ENCODE data around the gene TSPAN14.

The TSPAN14 gene

GRCh38 chr10:80538481-80539185 lies 84.5 kb downstream of the TSPAN14 start:
- no peak for TF ChIP-seq CTCF (IDR thresholded peaks at IDR 0.05; ENCODE audit: low read length)
- TF ChIP-seq EZH2 (IDR thresholded peaks at IDR 0.05; ENCODE audit: borderline replicate concordance, low read length), result no peak
- H3F3A ChIP-seq (ENCODE audit: insufficient read depth, low read length), result no peaks in the 10 kb centered on the region
- no peak overlapping the region for H3K4me3 ChIP-seq (ENCODE audit: low read depth, low read length, poor library complexity, severe bottlenecking)
- H3K79me2 ChIP-seq (ENCODE audit: insufficient read depth, low read length), result no peaks in the 10 kb centered on the region
- H4K20me1 ChIP-seq (ENCODE audit: insufficient read depth, low read length), result no peaks in the 10 kb centered on the region
- H3K27ac ChIP-seq (ENCODE audit: low read depth, low read length, poor library complexity, severe bottlenecking), result no peak overlapping the region
- H3K36me3 ChIP-seq (ENCODE audit: insufficient read depth, low read length), result no peaks in the 10 kb centered on the region
- H2AFZ ChIP-seq (ENCODE audit: low read length), result no peak overlapping the region
- H3K4me2 ChIP-seq (ENCODE audit: low read length), result no peak overlapping the region
- no peaks in the 10 kb centered on the region for H3K27me3 ChIP-seq (ENCODE audit: insufficient read depth, low read length)
- no peaks in the 10 kb centered on the region for H3K9me2 ChIP-seq (ENCODE audit: low read depth, low read length)
- H3K4me1 ChIP-seq (ENCODE audit: insufficient read depth, low read length, severe bottlenecking), result peaks cover 31% of the 10 kb centered on the region
- no peak overlapping the region for H3K9ac ChIP-seq (ENCODE audit: low read length)
- no peaks in the 10 kb centered on the region for H3K9me3 ChIP-seq (ENCODE audit: low read length)

GRCh38 chr10:80539421-80540031 lies 85.4 kb downstream of the TSPAN14 start:
- Histone ChIP-seq H4K20me1 (ENCODE audit: insufficient read depth, low read length) (no peaks in the 10 kb centered on the region), H3K9ac (ENCODE audit: low read length) (no peak overlapping the region), H3K4me1 (ENCODE audit: insufficient read depth, low read length, severe bottlenecking) (peaks cover 31% of the 10 kb centered on the region), H3K4me3 (ENCODE audit: low read depth, low read length, poor library complexity, severe bottlenecking) (no peak overlapping the region), H3K27ac (ENCODE audit: low read depth, low read length, poor library complexity, severe bottlenecking) (no peak overlapping the region), H3K36me3 (ENCODE audit: insufficient read depth, low read length) (no peaks in the 10 kb centered on the region), H2AFZ (ENCODE audit: low read length) (no peak overlapping the region), H3K79me2 (ENCODE audit: insufficient read depth, low read length) (no peaks in the 10 kb centered on the region), H3K9me3 (ENCODE audit: low read length) (no peaks in the 10 kb centered on the region), H3K4me2 (ENCODE audit: low read length) (no peak overlapping the region), H3F3A (ENCODE audit: insufficient read depth, low read length) (no peaks in the 10 kb centered on the region), H3K9me2 (ENCODE audit: low read depth, low read length) (no peaks in the 10 kb centered on the region), H3K27me3 (ENCODE audit: insufficient read depth, low read length) (no peaks in the 10 kb centered on the region)
- no peak for TF ChIP-seq EZH2 (IDR thresholded peaks at IDR 0.05; ENCODE audit: borderline replicate concordance, low read length)
- no peak for TF ChIP-seq CTCF (IDR thresholded peaks at IDR 0.05; ENCODE audit: low read length)

- H3K27me3 ChIP-seq (ENCODE audit: insufficient read depth, low read length), result no peaks in the 10 kb centered on the region
- H3K4me1 ChIP-seq (ENCODE audit: insufficient read depth, low read length, severe bottlenecking), result peaks cover 31% of the 10 kb centered on the region
- no peaks in the 10 kb centered on the region for H3F3A ChIP-seq (ENCODE audit: insufficient read depth, low read length)
- H3K9me2 ChIP-seq (ENCODE audit: low read depth, low read length), result no peaks in the 10 kb centered on the region
- no peak overlapping the region for H2AFZ ChIP-seq (ENCODE audit: low read length)
- no peaks in the 10 kb centered on the region for H3K36me3 ChIP-seq (ENCODE audit: insufficient read depth, low read length)
- no peak overlapping the region for H3K4me2 ChIP-seq (ENCODE audit: low read length)
- no peak for TF ChIP-seq CTCF (IDR thresholded peaks at IDR 0.05; ENCODE audit: low read length)
- H3K27ac ChIP-seq (ENCODE audit: low read depth, low read length, poor library complexity, severe bottlenecking), result no peak overlapping the region
- no peak overlapping the region for H3K9ac ChIP-seq (ENCODE audit: low read length)
- H3K9me3 ChIP-seq (ENCODE audit: low read length), result no peaks in the 10 kb centered on the region
- no peaks in the 10 kb centered on the region for H3K79me2 ChIP-seq (ENCODE audit: insufficient read depth, low read length)
- no peak overlapping the region for H3K4me3 ChIP-seq (ENCODE audit: low read depth, low read length, poor library complexity, severe bottlenecking)
- H4K20me1 ChIP-seq (ENCODE audit: insufficient read depth, low read length), result no peaks in the 10 kb centered on the region
Measured at GRCh38 chr10:80540136-80540535, 86.0 kb downstream of the TSPAN14 start.

Measured in OCI-LY1 (cell line).